ENCODE measurements around the gene NDUFB10.

GRCh38 chr16:1914084-1914608 is 45.2 kb upstream of the NDUFB10 start:
- TF ChIP-seq CTCF (conservative IDR thresholded peaks at IDR 0.05 in 1 of 2, IDR thresholded peaks at IDR 0.05 in 1 of 2; ENCODE audit: low read depth in 1 of 2, low read length in 2 of 2) (no peak), EZH2 (IDR thresholded peaks at IDR 0.05; ENCODE audit: low read length, missing control alignments) (no peak)
